GM19463 (cell line): ENCODE results near the gene POFUT2.

ENCODE experiments used
- ATAC-seq: cut with Tn5 transposase; IDR thresholded peaks from one replicate; pipeline ENCODE4 v1.9.1; 2021; ENCODE audit warnings: mild to moderate bottlenecking, moderate library complexity; ENCODE audit not compliant: unreplicated experiment

The POFUT2 gene

DNA sequence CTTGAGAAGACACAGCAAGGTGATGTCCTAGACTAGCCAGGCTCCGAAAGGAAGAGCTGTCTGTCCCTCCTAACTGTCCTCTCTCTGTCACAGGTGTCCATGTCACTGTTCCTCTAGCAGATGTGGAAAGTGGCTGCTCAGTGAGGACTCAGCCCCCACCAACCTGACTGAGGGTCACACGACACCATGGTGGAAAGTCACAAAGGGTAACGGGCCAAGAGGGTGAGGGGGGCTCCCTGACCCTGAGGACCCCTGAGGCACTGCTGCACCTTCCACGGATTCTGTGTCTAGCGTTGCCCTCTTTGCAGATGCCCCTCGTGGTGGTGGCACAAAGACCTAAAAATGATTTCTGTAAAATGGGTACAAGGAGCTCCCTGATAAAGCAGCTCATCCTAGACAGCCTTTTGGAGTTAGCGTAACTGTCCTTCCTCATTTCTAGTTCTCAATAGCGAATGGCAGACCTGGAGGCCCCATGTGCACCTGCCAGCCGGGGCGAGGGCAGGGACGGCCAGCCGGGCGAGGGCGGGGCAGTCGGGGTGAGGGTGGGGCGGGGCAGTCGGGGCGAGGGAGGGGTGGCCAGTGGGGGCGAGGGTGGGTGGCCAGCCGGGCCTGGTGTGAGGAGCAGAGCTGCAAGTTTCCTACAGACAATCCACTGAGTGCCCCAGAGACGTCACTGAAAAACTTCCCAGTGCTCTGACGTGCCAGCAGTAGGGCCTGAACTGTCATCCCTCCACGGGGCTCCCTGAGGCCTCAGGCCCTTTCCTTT lies 23.4 kb downstream of the POFUT2 start:
- ATAC-seq, result no peak

DNA sequence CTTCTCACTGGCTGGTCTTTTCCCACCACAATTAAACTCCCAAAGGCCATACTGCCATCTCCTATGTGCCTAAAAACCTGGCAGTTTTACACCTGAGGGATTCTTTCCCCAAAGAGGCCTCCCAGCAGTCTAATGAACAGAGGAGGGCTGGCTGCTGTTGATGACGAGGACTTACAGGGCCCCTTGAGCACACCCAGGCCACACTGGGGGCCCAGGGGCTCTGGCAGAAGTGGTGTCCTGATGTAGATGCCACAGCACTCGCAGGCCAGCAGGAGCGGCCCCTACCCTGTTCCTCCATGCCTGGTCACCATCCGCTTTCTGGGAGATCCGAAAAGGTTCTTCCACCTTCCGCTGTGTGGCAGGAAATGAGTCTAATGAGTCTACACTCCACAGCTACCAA lies 24.2 kb downstream of the POFUT2 start:
- ATAC-seq, result no peak

DNA sequence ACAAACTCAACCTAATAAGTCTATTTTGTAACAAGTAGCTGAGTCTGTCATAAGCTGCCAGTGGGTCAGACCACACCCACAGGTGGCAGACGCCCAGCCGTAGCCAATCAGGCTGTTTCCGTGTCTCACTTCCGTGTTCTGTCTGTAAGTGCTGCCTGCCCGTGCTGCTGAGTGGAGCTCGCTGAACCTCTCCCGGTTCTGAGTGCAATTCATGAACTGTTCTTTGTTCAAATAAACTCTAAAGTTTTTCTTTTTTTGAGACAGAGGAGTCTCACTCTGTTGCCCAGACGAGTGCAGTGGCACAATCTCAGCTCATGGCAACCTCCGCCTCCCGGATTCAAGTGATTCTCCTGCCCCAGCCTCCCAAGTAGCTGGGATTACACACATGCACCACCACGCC lies 25.1 kb downstream of the POFUT2 start:
- no peak for ATAC-seq

DNA sequence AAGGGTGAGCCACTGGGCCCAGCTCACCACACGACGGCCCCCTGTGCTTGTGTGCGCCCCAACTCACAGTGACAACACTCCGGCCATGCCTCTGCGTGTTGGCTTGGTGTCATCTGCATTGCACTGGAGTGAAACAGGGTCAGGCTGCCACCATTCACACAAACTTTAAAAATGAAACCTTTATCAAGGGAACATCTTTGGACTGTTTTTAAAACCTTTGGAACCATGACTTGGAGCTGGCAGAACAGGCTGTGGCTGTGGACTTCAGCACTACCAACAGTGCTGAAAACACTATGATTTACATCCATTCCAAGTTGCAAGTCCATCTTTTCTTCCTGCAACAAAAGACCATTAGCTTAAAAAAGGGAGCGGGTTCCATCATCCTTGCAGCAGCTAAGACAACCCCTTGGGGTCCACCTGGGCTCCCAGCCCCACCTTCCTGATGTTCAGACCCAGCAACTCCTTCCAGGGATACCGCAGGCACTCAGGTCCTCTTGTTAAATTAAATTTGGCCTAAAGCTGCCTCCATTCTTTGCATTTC lies 25.6 kb downstream of the POFUT2 start:
- no peak for ATAC-seq

DNA sequence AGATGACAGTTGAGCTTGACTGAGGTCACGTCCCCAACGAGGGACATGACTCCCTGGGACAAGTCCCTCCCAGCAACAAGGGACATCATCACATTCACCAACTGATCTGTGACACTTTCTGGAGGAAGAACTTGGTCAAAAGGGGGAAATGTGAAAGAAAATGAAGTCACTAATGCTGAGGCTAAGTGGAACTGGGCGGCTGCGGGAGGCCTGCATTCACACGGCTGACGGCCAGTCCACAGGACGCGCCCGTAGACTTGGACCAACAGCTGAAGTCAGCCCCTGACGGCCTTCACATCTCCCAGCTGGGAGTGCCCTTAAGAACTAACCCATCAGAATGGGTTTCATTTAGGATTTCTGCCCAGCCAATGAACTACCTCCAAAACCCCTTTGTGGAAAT lies 26.6 kb downstream of the POFUT2 start:
- no peak for ATAC-seq

DNA sequence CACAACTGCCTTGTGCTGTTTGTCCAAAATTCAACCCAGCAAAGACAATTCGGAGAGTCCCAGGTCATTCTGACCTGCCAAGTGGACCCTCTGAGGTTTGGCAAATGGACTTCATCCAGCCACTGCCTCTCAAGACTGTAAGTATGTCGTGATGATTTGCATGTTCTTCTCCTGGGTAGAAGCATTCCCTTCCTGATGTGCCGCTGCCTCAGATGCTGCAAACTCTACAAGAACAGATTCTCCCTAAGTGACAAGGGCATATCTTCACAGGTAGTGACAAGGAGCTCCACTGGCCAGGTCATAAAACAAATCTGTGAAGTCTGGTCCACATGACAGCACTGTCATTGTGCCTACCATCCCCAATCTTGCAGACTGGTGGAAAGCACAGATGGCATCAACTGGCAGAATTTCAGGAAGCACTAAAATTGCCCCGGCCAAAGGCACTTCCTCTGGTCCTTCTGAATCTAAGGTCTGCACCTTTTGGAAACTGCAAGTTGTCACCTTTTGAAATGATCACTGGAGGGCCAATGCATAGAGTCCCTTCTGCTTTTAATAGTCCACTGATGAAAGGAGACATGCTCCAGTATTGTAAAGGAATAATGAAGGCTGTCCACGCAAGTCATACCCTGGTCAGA lies 27.4 kb downstream of the POFUT2 start:
- ATAC-seq, result no peak

DNA sequence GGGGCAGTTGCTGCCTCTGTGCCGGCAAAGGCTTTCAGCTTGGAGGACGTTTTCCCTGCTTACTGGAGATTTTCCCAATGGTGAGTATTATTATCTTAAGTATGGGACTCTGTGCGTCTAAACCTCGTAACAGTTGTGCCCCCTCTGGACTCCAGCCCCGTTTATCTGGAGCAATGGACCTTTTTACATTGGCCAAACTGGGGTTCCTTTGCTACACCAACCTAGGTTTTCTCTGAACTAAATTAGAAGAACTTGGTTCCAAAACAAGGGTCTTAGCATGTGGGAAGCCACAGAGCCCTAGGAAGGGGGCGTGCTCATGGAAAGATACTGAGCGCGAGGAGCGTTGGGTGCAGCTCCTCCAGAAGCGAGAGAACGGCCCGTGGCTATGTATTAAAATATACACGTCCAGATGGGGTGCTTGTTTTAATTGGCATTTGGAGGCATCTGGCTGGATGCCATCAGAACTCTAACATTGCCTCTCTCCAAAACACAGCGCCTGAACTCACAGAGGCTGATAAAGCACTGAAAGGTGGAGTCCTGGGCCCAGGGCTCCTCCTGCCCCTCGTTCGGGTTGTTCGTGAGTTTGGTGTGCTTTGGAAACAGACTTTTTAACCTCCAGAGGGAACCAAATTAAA lies 28.4 kb downstream of the POFUT2 start:
- ATAC-seq, result no peak

DNA sequence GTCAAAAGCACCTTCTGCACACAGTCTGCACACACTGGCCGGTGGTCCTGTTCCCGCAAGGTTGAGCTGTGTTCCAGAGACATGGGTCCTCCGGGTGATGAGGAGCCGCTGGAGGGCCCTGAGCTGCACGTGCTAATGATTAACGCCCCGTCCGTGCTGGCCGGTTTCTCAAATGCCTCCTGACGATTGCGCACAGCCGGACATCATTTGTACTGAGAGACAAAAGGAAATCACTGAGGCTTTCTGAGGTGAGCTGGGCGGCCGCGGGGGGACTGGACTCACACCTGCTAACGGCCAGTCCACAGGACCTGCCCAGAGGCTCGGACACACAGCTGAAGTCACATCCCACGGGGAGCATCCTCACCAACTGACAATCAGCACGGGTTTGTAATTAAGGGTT lies 29.2 kb downstream of the POFUT2 start:
- ATAC-seq, result no peak

DNA sequence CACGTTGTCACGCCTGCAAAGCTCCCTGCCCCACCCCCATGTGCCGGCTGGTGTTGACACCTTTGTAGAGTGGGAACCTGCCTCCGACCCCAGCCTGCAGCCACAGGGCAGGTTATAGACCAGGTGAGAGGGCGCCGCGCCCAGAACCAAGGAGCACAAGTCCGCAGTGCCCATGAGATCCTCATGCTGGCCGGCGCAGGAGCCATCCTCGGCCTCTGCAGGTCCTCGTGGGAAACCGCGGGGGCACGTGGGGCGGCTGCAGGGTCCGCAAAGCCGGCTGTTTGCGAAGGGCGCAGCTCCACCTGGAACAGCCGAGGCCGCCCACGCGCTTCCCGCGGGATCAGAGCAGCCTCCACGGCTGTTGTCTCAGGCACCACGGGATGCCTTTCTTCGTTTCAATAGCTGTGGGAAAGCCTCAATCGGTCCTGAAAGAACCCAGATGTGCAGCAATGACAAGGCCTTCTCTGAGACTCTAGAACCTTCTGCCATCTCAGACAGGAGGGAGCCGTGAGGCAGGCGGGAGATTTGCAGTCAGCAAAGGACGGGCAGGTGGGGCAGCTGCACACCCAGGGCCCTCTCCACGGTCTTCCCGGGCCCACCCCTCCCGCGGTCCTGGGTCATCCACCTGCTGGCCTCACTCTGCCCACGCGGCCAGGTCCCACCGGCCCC lies 29.9 kb downstream of the POFUT2 start:
- no peak for ATAC-seq

DNA sequence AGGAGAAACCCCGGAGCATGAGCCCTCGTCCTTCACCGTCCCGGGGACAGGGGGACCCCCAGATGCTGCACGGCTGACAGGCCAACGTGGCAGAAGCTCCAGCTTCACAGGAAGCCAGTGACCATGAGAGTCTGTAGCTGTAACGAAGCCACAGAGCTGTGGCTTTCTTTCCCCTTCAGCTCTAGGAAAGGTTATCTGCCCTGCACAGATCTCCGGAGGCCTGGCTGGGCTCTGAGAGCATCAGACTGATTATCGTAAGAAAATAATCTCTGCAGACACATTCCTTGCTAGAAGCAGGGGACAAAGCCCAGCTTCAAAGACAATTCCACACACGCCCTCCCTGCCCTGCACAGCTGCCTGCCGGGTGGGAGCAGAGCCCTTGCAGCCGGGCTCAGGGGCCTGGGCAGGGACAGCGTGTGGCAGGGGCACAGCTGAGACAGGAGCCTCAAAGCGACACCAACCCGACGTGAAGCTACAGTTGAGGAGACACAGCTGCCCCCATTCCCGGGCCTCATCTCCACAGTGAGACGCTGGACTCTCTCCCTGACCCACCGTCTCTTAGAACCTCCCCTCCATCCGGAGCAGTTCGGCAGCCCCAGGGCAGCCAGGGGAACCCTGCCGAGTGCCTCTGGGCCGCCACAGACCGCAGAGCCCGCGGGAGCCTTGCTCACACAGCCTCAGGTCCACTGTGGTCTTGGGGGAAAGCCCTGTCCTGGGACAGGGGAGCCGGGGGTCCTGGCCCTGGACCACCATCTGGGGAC lies 30.6 kb downstream of the POFUT2 start:
- no peak for ATAC-seq

DNA sequence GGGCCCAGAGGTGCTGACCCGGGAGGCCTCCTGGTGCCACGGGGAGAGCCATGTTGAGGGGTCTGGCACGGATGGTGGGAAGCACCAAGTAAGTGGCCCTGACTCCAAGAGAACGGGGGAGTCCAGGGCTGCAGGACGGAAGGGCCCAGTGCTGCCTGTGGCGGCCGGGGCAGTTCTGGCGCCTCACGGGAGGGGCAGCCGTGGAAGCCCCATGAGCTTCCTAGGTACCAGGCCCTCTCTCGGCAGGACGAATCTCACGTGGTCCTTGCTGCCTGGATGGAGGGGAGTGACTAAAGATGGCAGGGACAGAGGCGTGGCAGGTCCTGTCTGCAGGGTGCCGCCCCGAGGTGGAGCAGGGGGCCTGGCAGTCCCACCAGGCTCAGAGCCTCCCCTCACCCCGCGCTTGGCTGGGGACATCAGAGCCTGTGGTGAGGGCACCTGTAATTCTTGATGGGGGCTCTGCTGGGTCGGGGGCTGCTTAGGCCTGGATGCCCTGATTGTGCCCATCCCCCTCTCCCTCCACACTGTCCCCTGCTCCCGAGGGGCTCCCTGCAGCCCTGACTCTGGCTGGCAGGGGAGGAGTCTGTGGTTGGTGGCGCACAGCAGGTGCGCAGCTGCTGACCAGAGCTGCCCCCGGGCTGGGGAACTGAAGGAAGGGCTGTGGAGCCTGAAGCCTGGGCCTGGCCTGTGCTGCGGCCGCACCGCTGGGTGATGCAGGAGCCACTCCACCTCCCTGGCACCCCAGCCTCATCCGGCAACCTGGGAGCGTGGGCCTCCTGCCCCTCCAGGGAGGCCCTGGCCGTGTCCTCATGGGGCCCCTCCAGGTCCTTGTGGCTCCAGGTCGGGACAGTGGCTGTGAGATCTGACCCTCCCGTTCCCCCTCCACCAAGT lies 31.4 kb downstream of the POFUT2 start:
- ATAC-seq, result no peak

DNA sequence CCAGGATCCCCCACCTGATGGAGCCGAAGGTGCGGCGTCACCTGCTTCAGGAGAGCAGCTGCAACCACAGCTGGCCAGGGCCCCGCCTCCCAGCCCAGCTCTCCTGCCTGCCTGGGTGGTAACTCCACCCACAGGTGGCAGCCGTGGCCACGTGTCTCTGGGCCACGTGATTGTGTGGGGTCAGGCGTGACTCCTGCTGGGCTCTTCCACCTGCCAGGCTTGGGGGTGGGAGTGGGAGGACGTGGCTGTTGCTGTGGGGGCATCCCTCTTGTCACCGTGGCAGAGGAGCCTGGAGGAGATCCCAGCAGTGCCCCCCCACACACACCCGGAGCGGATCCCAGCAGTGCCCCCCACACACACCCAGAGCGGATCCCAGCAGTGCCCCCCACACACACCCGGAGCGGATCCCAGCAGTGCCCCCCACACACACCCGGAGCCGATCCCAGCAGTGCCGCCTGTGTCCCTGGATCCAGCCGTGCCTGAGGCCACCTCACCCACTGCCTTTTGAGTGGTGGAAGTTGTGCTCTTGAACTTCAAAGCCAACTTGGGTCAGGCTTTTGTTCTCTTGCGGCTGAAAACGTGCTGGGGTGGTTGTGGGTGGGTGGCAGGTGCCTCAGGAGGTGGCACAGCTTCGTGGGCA lies 32.2 kb downstream of the POFUT2 start:
- no peak for ATAC-seq

DNA sequence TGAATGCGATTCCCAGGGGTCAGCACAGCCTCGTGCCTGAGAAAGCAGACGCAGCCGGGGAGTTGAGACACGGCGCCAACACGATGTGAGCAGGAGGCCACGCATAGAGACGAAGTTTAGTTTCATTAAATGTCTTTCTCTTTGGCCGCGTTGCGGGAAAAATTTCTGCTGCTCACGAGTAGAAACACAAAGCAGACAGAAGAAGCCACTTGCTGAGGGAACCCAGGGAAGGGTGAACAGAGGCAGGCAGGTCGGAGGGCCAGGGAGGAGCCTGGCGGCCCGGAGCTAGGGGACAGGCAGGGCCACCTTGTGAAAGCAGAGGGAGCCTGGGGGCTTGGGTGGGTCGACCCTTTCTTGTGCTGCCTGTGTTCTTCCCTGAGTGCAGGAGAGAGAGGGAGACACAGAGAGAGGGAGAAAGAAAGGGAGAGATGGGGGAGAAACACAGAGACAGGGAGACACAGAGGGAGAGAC lies 33.2 kb downstream of the POFUT2 start:
- no peak for ATAC-seq

DNA sequence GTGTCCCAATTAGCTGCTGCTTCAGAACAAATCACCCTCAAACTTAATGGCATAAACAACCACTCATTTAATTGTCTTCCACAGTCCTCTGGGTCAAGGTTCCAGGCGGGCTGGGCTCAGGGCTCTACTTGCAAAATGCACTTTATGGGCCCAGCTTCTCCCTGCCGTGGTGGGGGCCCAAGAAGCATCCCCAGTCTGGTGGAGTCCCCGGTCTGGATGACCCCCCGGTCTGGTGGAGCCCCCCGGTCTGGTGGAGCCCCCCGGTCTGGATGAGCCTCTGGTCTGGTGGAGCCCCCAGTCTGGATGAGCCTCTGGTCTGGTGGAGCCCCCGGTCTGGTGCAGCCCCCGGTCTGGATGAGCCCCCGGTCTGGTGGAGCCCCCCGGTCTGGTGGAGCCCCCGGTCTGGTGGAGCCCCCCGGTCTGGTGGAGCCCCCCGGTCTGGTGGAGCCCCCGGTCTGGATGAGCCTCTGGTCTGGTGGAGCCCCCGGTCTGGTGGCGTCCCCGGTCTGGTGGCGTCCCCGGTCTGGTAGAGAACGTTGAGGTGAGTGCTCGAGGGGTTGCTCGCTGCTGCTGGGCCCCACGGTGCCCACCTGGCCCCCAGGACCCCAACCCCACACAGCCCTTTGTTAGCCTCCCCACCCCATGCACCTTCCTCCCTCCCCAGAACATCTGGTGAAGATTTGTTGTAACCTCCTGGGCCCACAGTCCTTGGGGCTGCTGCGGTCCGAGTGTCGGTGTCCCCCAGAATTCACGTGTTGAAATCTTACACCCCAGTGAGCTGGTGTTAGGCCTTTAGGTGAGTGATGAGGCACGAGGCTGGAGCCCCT lies 33.8 kb downstream of the POFUT2 start:
- ATAC-seq, result no peak

DNA sequence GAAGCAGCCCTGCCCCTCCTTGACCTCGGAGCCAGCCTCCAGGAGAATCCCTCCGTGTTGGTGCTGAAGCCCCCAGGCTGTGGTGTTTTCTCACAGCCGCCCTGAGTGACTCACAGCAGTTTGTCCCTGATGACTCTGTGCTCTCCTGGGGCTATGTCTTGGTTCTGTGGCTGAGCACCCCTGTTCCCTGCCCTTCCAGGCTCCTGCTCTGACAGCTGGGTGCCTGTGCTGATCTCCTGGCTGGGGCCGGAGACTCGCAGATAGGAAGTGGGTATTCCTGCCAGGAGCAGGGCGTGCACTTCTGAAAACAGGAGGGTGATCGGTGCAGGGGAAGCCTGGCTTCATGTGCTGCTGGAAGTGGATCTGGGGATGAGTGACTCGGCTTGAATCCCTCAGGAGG lies 34.5 kb downstream of the POFUT2 start:
- ATAC-seq, result no peak

DNA sequence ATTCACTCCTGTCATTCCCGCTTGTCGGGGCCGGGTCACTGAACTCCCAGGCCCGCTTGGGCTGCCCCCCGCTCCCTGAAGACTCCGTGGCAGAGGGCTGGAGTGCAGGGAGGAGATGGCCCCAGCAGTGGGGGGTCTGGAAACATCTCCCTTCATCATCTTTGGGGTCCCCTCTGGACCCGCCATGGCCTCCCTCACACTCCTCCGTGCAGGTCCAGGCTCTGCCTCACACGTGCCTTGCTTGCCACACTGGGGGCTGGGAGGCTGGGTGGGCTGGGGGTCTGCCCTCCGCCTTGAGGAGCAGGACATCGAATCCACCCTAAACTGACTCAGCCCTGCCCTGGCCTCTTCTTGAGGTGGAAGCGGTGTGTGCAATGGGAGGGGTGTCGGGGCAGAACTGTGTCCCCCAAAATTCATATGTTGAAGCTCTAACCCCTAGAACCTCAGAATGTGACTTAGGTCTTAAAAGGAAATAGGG lies 35.2 kb downstream of the POFUT2 start:
- ATAC-seq, result no peak

DNA sequence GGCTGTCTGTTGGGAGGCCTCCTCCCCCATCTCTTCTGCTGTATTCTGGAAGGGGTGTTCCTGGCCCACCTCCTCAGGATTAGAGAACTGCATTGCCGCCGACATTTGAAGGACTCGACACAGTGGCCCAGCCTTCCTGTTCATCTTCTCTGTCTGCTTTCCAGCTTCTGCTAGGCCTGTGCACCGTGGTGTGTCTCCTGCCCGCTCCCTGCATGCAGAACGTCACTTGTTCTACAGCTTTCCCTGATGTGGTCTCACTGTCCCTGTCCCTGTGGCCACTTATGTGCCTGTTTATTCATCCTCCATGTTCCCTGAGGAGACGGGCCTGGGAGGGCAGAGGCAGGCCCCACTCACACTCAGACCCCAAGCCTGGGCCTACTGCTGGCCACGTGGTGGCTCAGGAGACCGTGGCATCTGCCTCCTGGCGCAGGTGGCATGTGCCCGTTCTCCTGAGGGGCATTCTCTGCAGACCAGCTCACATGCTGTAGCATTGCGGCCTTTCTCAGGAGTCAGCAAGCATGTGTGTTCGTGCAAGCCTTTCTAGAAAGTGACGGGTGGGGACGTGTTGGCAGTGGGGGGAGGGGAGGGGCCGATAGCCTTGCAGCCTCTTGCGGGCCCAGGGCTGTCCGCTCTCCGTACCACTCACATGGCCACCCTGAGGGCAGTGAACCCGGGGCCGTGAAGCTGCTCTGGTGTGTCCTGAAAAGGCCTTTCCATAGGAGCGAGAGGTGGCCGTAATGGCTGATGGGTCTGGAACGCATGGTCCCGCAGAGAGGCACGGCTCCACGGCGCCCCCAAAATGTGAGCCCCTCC lies 35.9 kb downstream of the POFUT2 start:
- no peak for ATAC-seq
